GM10847 (cell line): ENCODE data around the gene WBP1.

Source experiments
- POLR2A ChIP-seq: IDR thresholded peaks from 2 replicates; pipeline ENCODE4 v1.6.1; 2011; ENCODE audit not compliant: insufficient read length; ENCODE audit errors: extremely low read depth

The WBP1 gene

DNA sequence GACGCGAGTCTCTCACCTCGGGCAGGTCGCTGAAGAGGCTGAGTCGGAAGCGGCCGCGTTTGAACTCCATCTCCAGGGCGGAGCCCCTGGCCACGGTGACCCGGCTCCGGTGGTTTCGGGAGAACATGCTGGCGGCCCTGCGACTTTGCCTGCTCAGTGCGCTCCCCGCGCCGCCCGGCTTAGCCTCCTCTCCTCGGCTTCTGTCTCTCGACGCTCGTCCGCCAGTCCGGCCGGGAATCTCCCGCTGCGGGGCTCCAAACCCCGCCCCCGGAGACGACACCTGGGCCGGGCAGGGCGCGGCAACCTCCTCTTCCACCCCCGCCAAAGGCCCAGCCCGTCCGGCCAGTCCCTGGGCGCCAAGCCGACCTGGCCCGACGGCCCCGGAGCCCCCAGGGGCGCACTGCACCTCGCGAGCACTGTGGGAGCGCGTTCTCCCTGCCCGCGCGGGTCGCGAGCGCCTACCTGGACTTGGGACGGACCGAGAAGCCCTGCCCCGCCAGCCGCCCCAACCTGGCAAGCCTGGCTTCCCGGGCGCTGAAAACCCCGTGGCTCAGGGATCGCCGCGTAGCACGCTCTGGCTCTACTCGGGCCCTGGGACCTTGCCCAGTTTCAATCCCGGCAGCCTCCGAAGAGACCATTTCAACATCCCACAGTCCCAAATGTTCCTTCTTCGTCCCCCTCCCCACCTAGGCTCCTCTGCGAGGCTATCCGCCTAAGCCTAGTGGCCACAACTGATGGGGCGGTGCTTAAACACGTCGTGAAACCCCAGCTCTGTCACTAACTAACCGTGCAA lies 16.4 kb upstream of the WBP1 start, which contains the start of gene RTKN:
Gene RTKN, minus strand, starts transcription at position 248 of the 793 bp plus-strand sequence. Its CDS starts 121 bp downstream, at position 127.
- peak; percentile 2 for TF ChIP-seq POLR2A

DNA sequence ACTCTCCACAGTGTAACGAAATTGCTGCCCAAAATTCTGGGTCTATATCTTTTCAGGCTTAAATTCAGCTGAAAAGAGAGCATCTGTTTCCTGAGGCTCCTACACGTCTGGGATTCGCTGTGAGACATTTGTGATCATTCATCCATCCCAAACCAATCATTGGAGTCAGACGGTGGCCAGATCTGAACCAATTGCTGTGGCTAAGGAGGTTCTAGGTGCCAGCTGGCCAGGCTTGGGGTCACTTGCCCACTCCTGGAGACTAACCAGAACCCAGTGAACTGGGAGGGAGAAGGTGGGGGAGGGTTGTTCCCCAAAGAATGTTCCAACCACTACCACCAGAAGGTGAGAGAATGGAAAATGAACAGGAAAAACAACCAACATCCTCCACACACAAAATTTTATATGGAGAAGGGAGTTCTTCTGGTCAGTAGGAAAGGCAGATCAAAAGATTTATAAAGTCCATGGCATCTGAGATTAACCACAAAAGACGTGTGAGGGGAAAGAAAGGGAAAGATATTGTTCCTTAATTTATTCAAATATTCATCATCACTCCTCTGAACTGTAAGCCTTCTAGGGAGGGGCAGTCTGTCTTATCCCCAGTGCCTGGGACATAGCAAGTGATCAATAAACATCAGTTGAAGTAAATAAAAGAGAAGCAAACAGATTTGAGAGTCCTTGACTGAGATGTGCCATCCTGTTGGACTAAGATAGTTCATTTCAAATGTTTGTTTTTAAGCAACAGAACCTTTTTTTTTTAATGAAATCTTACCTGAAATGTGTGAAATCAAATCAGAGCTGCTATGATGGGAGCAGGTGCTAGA lies 13.5 kb upstream of the WBP1 start:
- no peak for TF ChIP-seq POLR2A

DNA sequence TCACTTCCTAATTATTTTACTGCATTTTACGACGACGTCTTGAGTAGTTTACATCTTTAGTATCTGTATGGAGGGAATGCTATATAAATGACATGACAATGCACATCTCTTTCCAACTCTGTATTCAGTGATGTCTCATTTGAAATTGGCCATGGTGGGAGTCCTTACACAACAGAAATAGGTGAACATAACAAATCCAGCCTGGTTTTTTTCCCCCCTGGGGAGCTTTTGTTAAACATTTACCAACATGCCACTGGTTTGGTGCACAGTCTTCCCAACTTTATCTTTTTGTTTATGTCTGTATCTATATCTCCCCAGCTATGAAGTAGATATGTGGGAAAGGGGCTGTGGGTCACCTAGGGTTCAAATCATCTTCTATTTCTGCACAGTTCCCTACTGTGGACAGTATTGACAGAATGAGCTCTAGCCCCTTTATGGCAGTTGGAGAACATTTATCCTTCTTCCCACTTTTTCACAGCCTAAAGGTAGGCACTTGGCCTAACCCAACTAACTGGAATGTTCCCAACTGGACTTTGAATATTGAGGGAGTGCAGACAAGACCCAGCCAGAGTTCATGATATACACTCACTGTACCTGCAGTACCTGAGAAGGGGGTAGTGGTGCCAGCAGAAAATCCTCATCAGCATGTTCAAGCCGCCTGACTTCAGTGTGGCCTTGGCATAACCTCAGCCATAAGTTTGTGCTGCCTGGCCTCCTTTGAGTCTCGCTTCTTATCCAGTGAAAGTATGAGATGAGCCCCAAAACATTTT lies 10.8 kb upstream of the WBP1 start:
- no peak for TF ChIP-seq POLR2A

DNA sequence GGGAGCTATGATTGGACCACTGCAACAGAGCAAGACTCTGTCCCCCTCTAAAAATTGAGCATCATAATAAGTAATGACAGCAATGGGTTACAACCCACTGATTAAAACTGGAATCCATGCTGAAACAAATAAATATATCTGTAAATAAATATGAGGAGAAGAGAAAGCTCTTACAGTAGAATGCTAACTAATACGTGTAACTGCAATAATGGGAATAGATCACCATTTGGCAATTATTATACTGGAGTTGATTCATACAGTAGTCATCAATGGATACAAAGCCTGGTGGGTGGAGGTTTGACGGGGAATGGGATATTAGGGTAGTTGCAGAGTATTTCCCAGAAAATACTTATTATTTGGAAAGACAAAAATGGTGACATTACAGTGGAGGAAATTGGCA lies 9.5 kb upstream of the WBP1 start:
- no peak for TF ChIP-seq POLR2A

DNA sequence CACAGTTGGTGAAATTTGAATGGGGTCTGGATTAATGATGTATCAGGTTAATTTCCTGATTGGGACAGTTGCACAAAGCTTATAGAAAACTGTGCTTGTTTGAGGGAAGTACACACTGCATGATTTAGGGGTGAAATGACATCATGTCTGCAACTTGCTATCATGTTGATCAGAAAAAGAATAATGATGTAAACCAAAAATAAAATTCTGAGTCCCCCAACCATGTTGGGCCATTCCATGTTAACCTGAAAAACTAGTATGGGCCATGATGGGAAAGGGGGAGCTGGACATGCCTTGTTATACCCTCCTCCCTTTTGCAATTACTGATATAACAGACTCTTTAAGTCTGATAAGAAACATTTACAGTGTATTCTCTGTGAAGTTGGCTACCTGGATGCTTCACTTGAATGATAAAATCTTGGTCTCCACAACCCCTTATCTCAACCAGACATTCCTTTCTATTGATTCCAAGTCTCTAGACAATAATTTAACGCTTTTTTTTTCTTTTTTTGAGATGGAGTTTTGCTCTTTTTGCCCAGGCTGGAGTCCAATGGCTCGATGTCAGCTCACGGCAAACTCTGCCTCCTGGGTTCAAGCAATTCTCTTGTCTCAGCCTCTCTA lies 7.6 kb upstream of the WBP1 start:
- TF ChIP-seq POLR2A = no peak

DNA sequence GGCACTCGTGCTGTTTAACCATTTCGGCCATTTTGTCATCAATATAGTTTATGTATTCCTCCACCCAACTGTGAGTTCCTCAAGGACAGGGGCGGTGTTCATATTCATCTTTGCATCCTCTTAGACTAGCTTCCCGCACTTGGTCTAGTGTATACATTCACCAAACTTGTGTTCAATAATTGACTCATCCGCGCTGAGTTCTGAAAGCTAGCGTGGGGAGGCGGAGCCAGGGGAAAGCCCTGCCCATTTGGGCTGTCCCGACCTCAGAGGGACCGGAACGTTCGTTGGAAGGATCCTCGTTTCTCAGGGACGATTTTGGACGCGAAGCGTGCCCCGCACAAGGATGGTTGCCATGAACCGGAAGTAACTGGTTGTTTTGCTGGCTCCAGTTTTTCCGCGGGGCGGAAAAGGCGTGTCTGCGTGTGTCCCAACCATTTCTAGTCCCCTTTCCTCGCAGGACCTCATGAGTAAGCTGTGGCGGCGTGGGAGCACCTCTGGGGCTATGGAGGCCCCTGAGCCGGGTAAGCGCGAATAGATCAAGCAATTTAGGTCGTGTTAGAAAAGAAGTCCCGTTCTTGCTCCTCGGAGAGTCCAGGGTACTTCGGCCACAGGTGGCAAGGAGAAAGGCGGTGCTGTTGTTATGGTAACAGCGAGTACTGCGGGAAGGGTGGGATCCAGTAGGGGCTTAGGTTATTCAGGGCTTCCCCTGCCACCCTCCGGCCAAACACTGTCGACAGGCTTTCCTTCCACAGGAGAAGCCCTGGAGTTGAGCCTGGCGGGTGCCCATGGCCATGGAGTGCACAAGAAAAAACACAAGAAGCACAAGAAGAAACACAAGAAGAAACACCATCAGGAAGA lies 3.4 kb upstream of the WBP1 start, which contains the start of gene INO80B:
Gene INO80B, plus strand, starts transcription at position 434 of the 858 bp plus-strand sequence. Its CDS starts 30 bp downstream, at position 464.
- TF ChIP-seq POLR2A = no peak

DNA sequence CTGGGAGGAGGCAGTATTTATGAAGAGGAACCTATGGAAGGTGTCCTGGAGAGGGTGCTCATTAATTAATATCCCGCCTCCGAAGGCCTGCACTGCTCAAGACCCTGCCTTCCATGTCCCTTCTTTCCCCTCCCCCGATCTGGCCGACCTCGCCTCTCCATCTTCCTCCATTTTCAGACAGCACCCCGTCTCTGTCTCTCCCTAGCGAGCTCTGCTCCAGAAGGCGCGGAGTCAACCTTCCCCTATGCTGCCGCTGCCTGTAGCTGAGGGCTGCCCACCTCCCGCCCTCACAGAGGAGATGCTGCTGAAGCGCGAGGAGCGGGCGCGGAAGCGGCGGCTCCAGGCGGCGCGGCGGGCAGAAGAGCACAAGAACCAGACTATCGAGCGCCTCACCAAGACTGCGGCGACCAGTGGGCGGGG lies 1.1 kb upstream of the WBP1 start:
- TF ChIP-seq POLR2A = peak; percentile 40

DNA sequence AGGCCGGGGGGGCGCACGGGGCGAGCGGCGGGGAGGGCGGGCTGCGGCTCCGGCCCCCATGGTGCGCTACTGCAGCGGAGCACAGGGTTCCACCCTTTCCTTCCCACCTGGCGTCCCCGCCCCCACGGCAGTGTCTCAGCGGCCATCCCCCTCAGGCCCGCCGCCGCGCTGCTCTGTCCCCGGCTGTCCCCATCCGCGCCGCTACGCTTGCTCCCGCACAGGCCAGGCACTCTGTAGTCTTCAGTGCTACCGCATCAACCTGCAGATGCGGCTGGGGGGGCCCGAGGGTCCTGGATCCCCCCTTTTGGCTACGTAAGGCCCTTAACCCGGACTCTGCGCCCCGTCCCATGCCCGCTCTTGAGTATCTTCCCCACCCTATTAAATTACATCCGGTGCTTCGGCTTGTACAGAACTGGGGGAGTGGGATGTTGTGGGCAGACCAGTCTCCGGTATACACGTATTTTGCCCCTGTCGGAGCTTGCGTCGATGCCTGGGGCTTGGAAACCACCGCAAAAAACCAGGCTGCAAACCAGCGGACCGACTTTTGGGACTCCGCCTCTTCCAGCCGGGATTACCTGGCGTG lies 598 bp upstream of the WBP1 start:
- TF ChIP-seq POLR2A = peak; percentile 41

DNA sequence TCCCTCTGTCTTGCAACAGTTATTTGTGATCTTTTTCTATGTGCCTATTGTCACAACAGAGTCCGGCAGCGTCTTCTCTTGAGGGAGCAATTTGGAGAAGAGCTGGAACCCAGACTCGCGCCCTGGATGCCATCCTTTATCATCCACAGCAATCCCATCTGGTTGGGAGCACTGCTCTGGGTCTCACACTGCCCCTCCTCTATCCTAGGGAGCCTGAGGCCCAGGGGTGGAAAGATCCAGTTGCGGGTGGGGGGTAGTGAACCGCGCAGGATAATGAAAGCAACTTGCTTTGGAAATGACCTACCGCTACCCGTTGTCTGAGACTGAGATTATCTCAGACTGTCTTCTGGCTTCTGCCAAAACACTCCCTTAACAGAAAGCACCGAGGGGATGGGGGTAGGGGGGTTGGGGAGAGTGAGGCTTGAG lies 713 bp downstream of the WBP1 start:
- no peak for TF ChIP-seq POLR2A

DNA sequence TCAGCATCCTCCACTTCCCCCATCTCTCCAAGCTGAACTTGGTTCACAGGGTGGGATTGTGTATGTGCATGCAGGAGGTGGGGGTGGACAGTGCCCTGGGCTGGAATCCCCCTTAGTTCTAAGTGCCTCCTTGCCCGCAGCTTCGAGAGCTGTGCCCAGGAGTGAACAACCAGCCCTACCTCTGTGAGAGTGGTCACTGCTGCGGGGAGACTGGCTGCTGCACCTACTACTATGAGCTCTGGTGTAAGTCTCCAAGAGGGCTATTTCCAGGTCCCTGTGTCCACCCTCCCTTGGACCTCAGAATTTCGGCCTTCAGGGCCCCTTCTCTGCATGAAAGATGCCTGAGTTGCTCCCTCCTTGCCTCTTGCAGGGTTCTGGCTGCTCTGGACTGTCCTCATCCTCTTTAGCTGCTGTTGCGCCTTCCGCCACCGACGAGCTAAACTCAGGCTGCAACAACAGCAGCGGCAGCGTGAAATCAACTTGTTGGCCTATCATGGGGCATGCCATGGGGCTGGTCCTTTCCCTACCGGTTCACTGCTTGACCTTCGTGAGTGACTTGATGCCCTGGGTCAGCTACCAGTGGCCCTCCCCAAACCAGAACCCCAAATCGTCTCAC lies 1.4 kb downstream of the WBP1 start:
- peak; percentile 5 for TF ChIP-seq POLR2A

DNA sequence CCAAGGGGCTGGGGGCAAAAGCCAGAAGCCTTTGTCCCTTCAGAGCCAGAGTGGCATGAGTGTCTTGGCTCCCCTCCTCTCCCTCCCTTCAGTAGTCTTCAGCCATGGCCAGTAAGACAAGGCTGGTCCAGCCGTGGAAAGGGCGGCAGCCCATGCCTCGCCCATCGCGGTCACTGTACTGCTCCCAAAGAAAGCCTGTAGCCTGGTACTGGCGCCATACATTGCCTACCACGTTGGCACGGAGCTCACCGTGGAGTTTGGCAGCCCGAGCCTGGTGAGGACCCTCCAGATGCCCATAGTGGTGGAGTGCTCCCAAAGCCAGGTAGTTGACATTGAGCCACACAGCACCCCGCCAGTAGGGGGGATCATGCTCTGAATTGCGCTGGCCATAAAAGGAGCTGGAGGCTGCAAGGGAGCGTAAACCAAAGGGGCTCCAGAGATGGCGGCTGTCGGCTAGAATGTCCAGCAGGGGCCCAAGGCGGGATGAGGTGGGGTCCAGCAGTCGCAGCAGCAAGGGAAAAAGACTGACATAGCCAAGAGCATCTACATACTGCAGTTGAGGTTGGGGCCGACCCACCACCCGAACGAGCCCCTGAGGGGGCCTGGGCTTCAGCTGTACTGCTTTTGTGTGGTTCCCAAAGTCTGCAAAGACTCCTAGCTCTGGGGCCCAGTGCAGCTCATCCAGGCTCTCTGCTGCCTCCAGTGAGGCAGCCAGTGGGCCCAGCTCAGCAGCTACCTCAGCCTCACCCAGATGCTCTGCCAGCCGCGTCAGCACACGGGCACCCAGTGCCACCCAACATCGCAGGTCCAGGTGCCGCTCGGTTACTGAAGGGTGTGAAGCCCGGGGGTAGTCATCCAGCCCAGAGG lies 3.2 kb downstream of the WBP1 start:
- no peak for TF ChIP-seq POLR2A
